Mammary epithelial cell (primary cell): ENCODE measurements around the gene NKIRAS1.

Source experiments
- CTCF ChIP-seq, 2 donors: IDR thresholded peaks in 1 of 2; conservative IDR thresholded peaks in 1 of 2; 2 replicates each; pipeline ENCODE4 v1.5.1; 2011 to 2012; ENCODE audit warnings: inconsistent platforms in 2 of 2, low read length in 2 of 2, mild to moderate bottlenecking in 2 of 2, control low read depth in 1 of 2, low read depth in 1 of 2; ENCODE audit not compliant: insufficient read depth in 1 of 2; ENCODE audit errors: extremely low read depth in 1 of 2
- EZH2 ChIP-seq: IDR thresholded peaks from 2 replicates; pipeline ENCODE4 v1.6.1; 2012; ENCODE audit warnings: low read length, inconsistent platforms, borderline replicate concordance

- TF ChIP-seq EZH2 (no peak), CTCF (conservative IDR thresholded peaks at IDR 0.05 in 1 of 2, IDR thresholded peaks at IDR 0.05 in 1 of 2; ENCODE audit: extremely low read depth in 1 of 2, insufficient read depth in 1 of 2, low read depth in 1 of 2, low read length in 2 of 2) (no peak)
Measured at GRCh38 chr3:23966328-23966727, 49.5 kb upstream of the NKIRAS1 start.
